Body of pancreas (tissue), 4 donors: ENCODE data around the gene WBP1. TPM values are rescaled to one million over a fixed set of nuclear protein-coding genes. Genes with fewer than 3 reads are reported as not detected.
A peak's percentile ranks its signal among the peaks of the same experiment; 100 is the strongest.

ENCODE experiments used
- ATAC-seq: fragments of 150-250 bp; one replicate; pipeline ENCODE4 v1.9.1; 2016
- DNase-seq, 4 donors: peaks; one replicate each; pipeline ENCODE4 v3.0.0-alpha.2; 2019
- H3K27ac ChIP-seq, 4 donors: fragments of 200-600 bp; sonication (generic); 1 replicate in 3 of 4; 2 replicates in 1 of 4; pipeline versions ENCODE4 v1.5.1 to v1.6.1; 2016 to 2019; ENCODE audit warnings: mild to moderate bottlenecking in 1 of 4, mixed read lengths in 1 of 4, moderate library complexity in 1 of 4
- H3K27me3 ChIP-seq, 2 donors: fragments of 200-600 bp; sonication (generic); one replicate each; pipeline ENCODE4 v1.6.0; 2016; ENCODE audit warnings: mild to moderate bottlenecking in 1 of 2
- H3K36me3 ChIP-seq, 2 donors: fragments of 200-600 bp; sonication (generic); replicated peaks in 1 of 2; 2 replicates each; pipeline ENCODE4 v1.5.1; 2016; ENCODE audit warnings: low read depth in 2 of 2; ENCODE audit not compliant: insufficient read depth in 1 of 2
- H3K4me1 ChIP-seq: fragments of 200-600 bp; sonication (generic); one replicate; pipeline ENCODE4 v1.6.0; 2016
- H3K4me3 ChIP-seq, 2 donors: fragments of 200-600 bp; sonication (generic); 1 replicate in 1 of 2; 2 replicates in 1 of 2; pipeline ENCODE4 v1.5.1; 2016 to 2019
- H3K9me3 ChIP-seq, 3 donors: fragments of 200-600 bp; sonication (generic); 1 replicate in 2 of 3; 2 replicates in 1 of 3; pipeline ENCODE4 v1.5.1; 2016
- CTCF ChIP-seq, 7 experiments: fragments of 450-650 bp in 4 of 7; fragments of 200-600 bp in 3 of 7; sonication (generic) in 3 of 7; IDR thresholded peaks; one replicate each; pipeline ENCODE4 v1.5.1; 2016 to 2019; ENCODE audit warnings: antibody characterized with exemption in 7 of 7
- POLR2A ChIP-seq, 3 donors: fragments of 450-650 bp; IDR thresholded peaks; one replicate each; pipeline ENCODE4 v1.6.1; 2016; ENCODE audit warnings: antibody characterized with exemption in 3 of 3, mild to moderate bottlenecking in 2 of 3
- WGBS, 2 donors: methylation state at CpG; one replicate each; pipeline ENCODE4 v1.1.5; 2017; 5-methylcytosine and 5-hydroxymethylcytosine counted together
- intact Hi-C: fragments of 100-400 bp; cut with DNase I; formaldehyde crosslinking; loops from one replicate; pipeline ENCODE4 v1.15.1; 2023
- total RNA-seq, 2 donors: library from RNA; depleted of rRNA; stranded (reverse); fragments of >200 nt; gene quantifications; one replicate each; pipeline ENCODE4 v1.1.0, GENCODE V29; 2016

The WBP1 gene
- total RNA-seq, 2 donors from 2014 or later = 35.3 to 56.3 TPM

- DNase-seq = no peak
- no peaks in the 10 kb centered on the region for H3K36me3 ChIP-seq
- no peak for ATAC-seq
Observed at GRCh38 chr2:74444498-74445318, 13.5 kb upstream of the WBP1 start.

GRCh38 chr2:74447230-74447999, 10.8 kb upstream of the WBP1 start:
- DNase-seq (peak in 1 of 4 donors; percentile 57), ATAC-seq (peak; percentile 39)
- H3K36me3 ChIP-seq = no peaks in the 10 kb centered on the region
- WGBS, 2 donors = 55 to 57% methylated on average over 4 to 5 of the region's 5 CpGs
- TF ChIP-seq CTCF (IDR thresholded peaks at IDR 0.05) (no peak), POLR2A (IDR thresholded peaks at IDR 0.05) (no peak)
- H3K27me3 ChIP-seq = no peaks in the 10 kb centered on the region
- peaks cover 11% of the 10 kb centered on the region for H3K4me1 ChIP-seq
- H3K4me3 ChIP-seq = no peak overlapping the region
- H3K27ac ChIP-seq = peak overlapping the region in 1 of 4 donors; percentile 2
- no peaks in the 10 kb centered on the region for H3K9me3 ChIP-seq
- intact Hi-C loops = no loop called here

More at GRCh38 chr2:74444498-74445318, 13.5 kb upstream of the WBP1 start:
- H3K27me3 ChIP-seq = no peaks in the 10 kb centered on the region
- no peaks in the 10 kb centered on the region for H3K9me3 ChIP-seq
- no peak overlapping the region for H3K4me3 ChIP-seq
- H3K27ac ChIP-seq = no peak overlapping the region
- TF ChIP-seq CTCF (IDR thresholded peaks at IDR 0.05) = no peak
- no peak for TF ChIP-seq POLR2A (IDR thresholded peaks at IDR 0.05)
- intact Hi-C loops = no loop called here
- peaks cover 18% of the 10 kb centered on the region for H3K4me1 ChIP-seq
- WGBS, 2 donors = 32 to 46% methylated on average over 4 to 5 of the region's 5 CpGs

DNA sequence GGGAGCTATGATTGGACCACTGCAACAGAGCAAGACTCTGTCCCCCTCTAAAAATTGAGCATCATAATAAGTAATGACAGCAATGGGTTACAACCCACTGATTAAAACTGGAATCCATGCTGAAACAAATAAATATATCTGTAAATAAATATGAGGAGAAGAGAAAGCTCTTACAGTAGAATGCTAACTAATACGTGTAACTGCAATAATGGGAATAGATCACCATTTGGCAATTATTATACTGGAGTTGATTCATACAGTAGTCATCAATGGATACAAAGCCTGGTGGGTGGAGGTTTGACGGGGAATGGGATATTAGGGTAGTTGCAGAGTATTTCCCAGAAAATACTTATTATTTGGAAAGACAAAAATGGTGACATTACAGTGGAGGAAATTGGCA, 9.5 kb upstream of the WBP1 start:
- ATAC-seq (no peak), DNase-seq (no peak)
- intact Hi-C loops = no loop called here
- Histone ChIP-seq H3K4me3 (no peak overlapping the region), H3K27ac (no peak overlapping the region), H3K36me3 (no peaks in the 10 kb centered on the region), H3K9me3 (no peaks in the 10 kb centered on the region), H3K27me3 (no peaks in the 10 kb centered on the region), H3K4me1 (peaks cover 7% of the 10 kb centered on the region)
- 70 to 83% methylated on average over 2 of the region's 2 CpGs for WGBS, 2 donors
- TF ChIP-seq CTCF (IDR thresholded peaks at IDR 0.05) (no peak), POLR2A (IDR thresholded peaks at IDR 0.05) (no peak)

- intact Hi-C loops = no loop called here
- Histone ChIP-seq H3K36me3 (no peaks in the 10 kb centered on the region), H3K27me3 (no peaks in the 10 kb centered on the region), H3K4me1 (peaks cover 18% of the 10 kb centered on the region), H3K9me3 (no peaks in the 10 kb centered on the region), H3K27ac (no peak overlapping the region), H3K4me3 (no peak overlapping the region)
- no peak for TF ChIP-seq POLR2A (IDR thresholded peaks at IDR 0.05)
- no peak for TF ChIP-seq CTCF (IDR thresholded peaks at IDR 0.05)
- ATAC-seq (no peak), DNase-seq (no peak)
- 75 to 80% methylated on average over 3 of the region's 3 CpGs for WGBS, 2 donors
Observed at GRCh38 chr2:74450570-74451190, 7.6 kb upstream of the WBP1 start.
